GM18951 (cell line): ENCODE results near the gene RFXAP.

Source experiments
- POLR2A ChIP-seq: IDR thresholded peaks from 4 replicates; pipeline ENCODE4 v1.6.1; 2011; ENCODE audit warnings: mild to moderate bottlenecking; ENCODE audit not compliant: insufficient read length, insufficient read depth; ENCODE audit errors: extremely low read depth
- in situ Hi-C: fragments of 300-500 bp; cut with MboI; formaldehyde crosslinking; loops from one replicate; pipeline ENCODE4 v1.12.0; 2022; ENCODE audit warnings: low sequenced_read_pairs, mixed read lengths, inconsistent platforms; ENCODE audit not compliant: unreplicated experiment

RFXAP gene

GRCh38 chr13:36862002-36862685, 43.1 kb downstream of the RFXAP start:
- no peak for TF ChIP-seq POLR2A
- in situ Hi-C loops: no loop called here

- in situ Hi-C loops: no loop called here
- no peak for TF ChIP-seq POLR2A
Measured at GRCh38 chr13:36862722-36863121, 43.7 kb downstream of the RFXAP start.

GRCh38 chr13:36865265-36865664, 46.2 kb downstream of the RFXAP start:
- in situ Hi-C loops: no loop called here

GRCh38 chr13:36866232-36866631, 47.2 kb downstream of the RFXAP start:
- no peak for TF ChIP-seq POLR2A
- in situ Hi-C loops: no loop called here

More at GRCh38 chr13:36865265-36865664, 46.2 kb downstream of the RFXAP start:
- TF ChIP-seq POLR2A: no peak

- in situ Hi-C loops: no loop called here
- TF ChIP-seq POLR2A: no peak
Measured at GRCh38 chr13:36870050-36870692, 51.1 kb downstream of the RFXAP start.

- no peak for TF ChIP-seq POLR2A
- in situ Hi-C loops: no loop called here
Measured at GRCh38 chr13:36872621-36873020, 53.6 kb downstream of the RFXAP start.

GRCh38 chr13:36875431-36875830, 56.4 kb downstream of the RFXAP start:
- in situ Hi-C loops: no loop called here

GRCh38 chr13:36875961-36876360, 56.9 kb downstream of the RFXAP start:
- no peak for TF ChIP-seq POLR2A
- in situ Hi-C loops: no loop called here

More at GRCh38 chr13:36875431-36875830, 56.4 kb downstream of the RFXAP start:
- TF ChIP-seq POLR2A: no peak
